Keratinocyte (primary cell): ENCODE results near the gene BFSP2. TPM values are rescaled to one million over a fixed set of nuclear protein-coding genes. Genes with fewer than 3 reads are reported as not detected.
A peak's percentile ranks its signal among the peaks of the same experiment; 100 is the strongest.

Experiments
- DNase-seq: peaks from one replicate; pipeline ENCODE4 v3.0.0-alpha.2; 2011; ENCODE audit warnings: low read depth, missing footprints, low spot score
- FAIRE-seq: peaks from 2 replicates; lab custom pipeline; 2011; peaks lifted over from hg19 to GRCh38; lab: Jason Lieb, UNC
- H2AFZ ChIP-seq: 2 replicates; pipeline ENCODE4 v1.6.0; 2012; ENCODE audit warnings: low read length, control low read depth, inconsistent platforms; ENCODE audit not compliant: control insufficient read depth
- H3K27ac ChIP-seq: 2 replicates; pipeline ENCODE4 v1.5.1; 2011; ENCODE audit warnings: low read length; ENCODE audit not compliant: control insufficient read depth, insufficient read depth
- H3K27me3 ChIP-seq: 3 replicates; pipeline ENCODE4 v1.6.0; 2011; ENCODE audit warnings: low read length; ENCODE audit not compliant: control insufficient read depth, insufficient read depth; ENCODE audit errors: extremely low read depth
- H3K36me3 ChIP-seq, 2 experiments: 2 replicates in 1 of 2; 3 replicates in 1 of 2; pipeline ENCODE4 v1.5.1; 2011; ENCODE audit warnings: low read length in 2 of 2, mild to moderate bottlenecking in 1 of 2; ENCODE audit not compliant: control insufficient read depth in 2 of 2, insufficient read depth in 2 of 2; ENCODE audit errors: extremely low read depth in 1 of 2
- H3K4me1 ChIP-seq: 3 replicates; pipeline ENCODE4 v1.5.1; 2011; ENCODE audit warnings: low read length; ENCODE audit not compliant: control insufficient read depth, insufficient read depth; ENCODE audit errors: extremely low read depth
- H3K4me2 ChIP-seq: 3 replicates; pipeline ENCODE4 v1.6.0; 2011; ENCODE audit warnings: low read depth, low read length; ENCODE audit not compliant: control insufficient read depth, insufficient read depth; ENCODE audit errors: extremely low read depth
- H3K4me3 ChIP-seq, 3 experiments: fragments of 200-600 bp in 1 of 3; sonication (generic) in 1 of 3; 2 replicates in 2 of 3; 3 replicates in 1 of 3; pipeline ENCODE4 v1.5.1; 2011 to 2016; ENCODE audit warnings: low read length in 3 of 3, mild to moderate bottlenecking in 3 of 3, control low read depth in 2 of 3, inconsistent platforms in 1 of 3, low read depth in 1 of 3, mixed read lengths in 1 of 3, mixed run types in 1 of 3, moderate library complexity in 1 of 3; ENCODE audit not compliant: control insufficient read depth in 2 of 3, insufficient read depth in 2 of 3; ENCODE audit errors: extremely low read depth in 1 of 3
- H3K79me2 ChIP-seq: 2 replicates; pipeline ENCODE4 v1.6.0; 2012; ENCODE audit warnings: low read length; ENCODE audit not compliant: control insufficient read depth, insufficient read depth
- H3K9ac ChIP-seq: 3 replicates; pipeline ENCODE4 v1.6.0; 2011; ENCODE audit warnings: low read length; ENCODE audit not compliant: control insufficient read depth, insufficient read depth; ENCODE audit errors: extremely low read depth
- H3K9me1 ChIP-seq: 3 replicates; pipeline ENCODE4 v1.6.0; 2011; ENCODE audit warnings: low read length; ENCODE audit not compliant: control insufficient read depth, insufficient read depth; ENCODE audit errors: extremely low read depth
- H3K9me3 ChIP-seq: 2 replicates; pipeline ENCODE4 v1.5.1; 2012; ENCODE audit warnings: low read depth, low read length; ENCODE audit not compliant: control insufficient read depth
- H4K20me1 ChIP-seq: 3 replicates; pipeline ENCODE4 v1.6.0; 2011; ENCODE audit warnings: low read length; ENCODE audit not compliant: control insufficient read depth, insufficient read depth; ENCODE audit errors: extremely low read depth
- CTCF ChIP-seq, 3 experiments: IDR thresholded peaks in 1 of 3; conservative IDR thresholded peaks in 1 of 3; optimal IDR thresholded peaks in 1 of 3; 2 replicates in 2 of 3; 3 replicates in 1 of 3; pipeline versions ENCODE3 to v1.5.1; 2011; ENCODE audit warnings: low read length in 3 of 3, mild to moderate bottlenecking in 3 of 3, moderate library complexity in 2 of 3, control low read depth in 1 of 3, inconsistent platforms in 1 of 3; ENCODE audit not compliant: insufficient read depth in 2 of 3; ENCODE audit errors: extremely low read depth in 1 of 3
- EZH2 ChIP-seq: IDR thresholded peaks from one replicate; pipeline ENCODE4 v1.6.1; 2012; ENCODE audit warnings: inconsistent platforms, mild to moderate bottlenecking, low read length, moderate library complexity
- dilution Hi-C: fragments of 300-500 bp; cut with MboI; formaldehyde crosslinking; loops from one replicate; pipeline ENCODE4 v1.7.0; 2020; ENCODE audit warnings: low sequenced_read_pairs; ENCODE audit not compliant: extremely low pct_ligation_motif_present
- polyA plus RNA-seq, 5 experiments: library from polyadenylated mRNA; depleted of rRNA in 3 of 5; stranded (reverse) in 3 of 5; stranded (forward) in 1 of 5; unstranded in 1 of 5; fragments of >200 nt; gene quantifications; 1 replicate in 1 of 5; 2 replicates in 3 of 5; 3 replicates in 1 of 5; pipeline versions ENCODE4 v1.2.1 to v1.2.3, GENCODE V29; 2011 to 2012; ENCODE audit warnings: missing spikeins in 2 of 5, low read depth in 1 of 5, low replicate concordance in 1 of 5

BFSP2 gene
- polyA plus RNA-seq, 1 donor (not counting 4 experiments of a cell fraction or from before 2014, with no cell fraction given): not detected

DNA sequence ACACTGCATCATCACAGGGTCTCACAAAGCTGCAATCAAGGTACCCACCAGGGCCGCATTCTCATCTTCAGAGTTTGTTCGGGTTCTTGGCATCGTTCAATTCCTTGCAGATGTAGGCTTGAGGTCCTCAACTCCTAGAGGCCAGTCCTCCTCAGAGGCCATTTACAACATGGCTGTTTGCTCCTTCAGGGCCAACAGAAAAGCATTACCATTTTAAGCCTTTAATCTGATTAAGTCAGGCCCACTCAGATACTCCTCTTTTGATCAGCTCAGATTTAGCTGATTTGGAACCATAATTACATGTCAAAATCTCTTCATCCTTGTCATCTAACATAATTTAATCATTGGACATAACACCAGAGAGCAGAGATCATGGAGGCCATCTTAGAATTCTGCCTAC lies 55.4 kb downstream of the BFSP2 start:
- no peak overlapping the region for H3K27ac ChIP-seq
- H3K36me3 ChIP-seq: no peaks in the 10 kb centered on the region
- dilution Hi-C loops: no loop called here
- no peak overlapping the region for H2AFZ ChIP-seq
- peaks cover under 1% of the 10 kb centered on the region for H3K4me1 ChIP-seq
- no peak overlapping the region for H3K9ac ChIP-seq
- no peak overlapping the region for H3K4me3 ChIP-seq
- no peaks in the 10 kb centered on the region for H3K9me1 ChIP-seq
- TF ChIP-seq EZH2 (no peak), CTCF (optimal IDR thresholded peaks at IDR 0.05 in 1 of 3, IDR thresholded peaks at IDR 0.05 in 1 of 3, conservative IDR thresholded peaks at IDR 0.05 in 1 of 3; ENCODE audit: extremely low read depth in 1 of 3, insufficient read depth in 2 of 3, low read length in 3 of 3) (no peak)
- no peaks in the 10 kb centered on the region for H4K20me1 ChIP-seq
- H3K27me3 ChIP-seq: no peaks in the 10 kb centered on the region
- DNase-seq: no peak
- H3K4me2 ChIP-seq: no peak overlapping the region
- FAIRE-seq: no peak
- H3K9me3 ChIP-seq: no peaks in the 10 kb centered on the region
- no peaks in the 10 kb centered on the region for H3K79me2 ChIP-seq

- Histone ChIP-seq H2AFZ (no peak overlapping the region), H3K9me1 (no peaks in the 10 kb centered on the region), H3K36me3 (no peaks in the 10 kb centered on the region), H4K20me1 (no peaks in the 10 kb centered on the region), H3K4me3 (no peak overlapping the region), H3K4me1 (peaks cover 8% of the 10 kb centered on the region), H3K9me3 (no peaks in the 10 kb centered on the region), H3K27ac (no peak overlapping the region), H3K27me3 (no peaks in the 10 kb centered on the region), H3K79me2 (no peaks in the 10 kb centered on the region), H3K9ac (no peak overlapping the region), H3K4me2 (no peak overlapping the region)
- TF ChIP-seq CTCF (optimal IDR thresholded peaks at IDR 0.05 in 1 of 3, IDR thresholded peaks at IDR 0.05 in 1 of 3, conservative IDR thresholded peaks at IDR 0.05 in 1 of 3; ENCODE audit: extremely low read depth in 1 of 3, insufficient read depth in 2 of 3, low read length in 3 of 3) (no peak), EZH2 (no peak)
- peak; percentile 36 for FAIRE-seq
- no peak for DNase-seq
- dilution Hi-C loops: no loop called here
Measured at GRCh38 chr3:133455960-133456359, 56.1 kb downstream of the BFSP2 start.
